H9 (cell line): ENCODE data around the gene OGFR. TPM values are rescaled to one million over a fixed set of nuclear protein-coding genes. Genes with fewer than 3 reads are reported as not detected.

ENCODE experiments used
- DNase-seq: peaks from one replicate; pipeline ENCODE4 v3.0.0-alpha.2; 2017
- H2AFZ ChIP-seq: one replicate; pipeline ENCODE4 v1.6.1; 2013; ENCODE audit warnings: mild to moderate bottlenecking, low read length, control low read depth, moderate library complexity
- H2AK5ac ChIP-seq: 2 replicates; pipeline ENCODE4 v1.6.1; 2013; ENCODE audit warnings: low read length, control low read depth, mixed read lengths; ENCODE audit not compliant: insufficient read length
- H2BK120ac ChIP-seq: one replicate; pipeline ENCODE4 v1.6.1; 2013; ENCODE audit warnings: low read depth, mild to moderate bottlenecking, low read length, control low read depth, inconsistent platforms; ENCODE audit not compliant: poor library complexity, severe bottlenecking
- H2BK12ac ChIP-seq: 2 replicates; pipeline ENCODE4 v1.6.1; 2013; ENCODE audit warnings: low read length, control low read depth, mixed read lengths, low read depth; ENCODE audit not compliant: insufficient read length
- H2BK15ac ChIP-seq: 2 replicates; pipeline ENCODE4 v1.6.1; 2013; ENCODE audit warnings: low read depth, low read length, control low read depth
- H2BK20ac ChIP-seq: one replicate; pipeline ENCODE4 v1.6.1; 2013; ENCODE audit warnings: low read depth, mild to moderate bottlenecking, low read length, control low read depth, inconsistent platforms; ENCODE audit not compliant: poor library complexity, severe bottlenecking
- H2BK5ac ChIP-seq: 2 replicates; pipeline ENCODE4 v1.6.1; 2013; ENCODE audit warnings: low read length, control low read depth, mixed read lengths; ENCODE audit not compliant: insufficient read length
- H3K14ac ChIP-seq: 2 replicates; pipeline ENCODE4 v1.6.1; 2013; ENCODE audit warnings: low read length, control low read depth; ENCODE audit not compliant: insufficient read depth
- H3K18ac ChIP-seq: 2 replicates; pipeline ENCODE4 v1.6.1; 2013; ENCODE audit warnings: low read depth, mild to moderate bottlenecking, mixed read lengths, low read length, control low read depth; ENCODE audit not compliant: insufficient read length
- H3K23ac ChIP-seq: 2 replicates; pipeline ENCODE4 v1.6.1; 2013; ENCODE audit warnings: low read length, control low read depth, mixed read lengths, low read depth; ENCODE audit not compliant: insufficient read length
- H3K23me2 ChIP-seq: 2 replicates; pipeline ENCODE4 v1.6.1; 2013; ENCODE audit warnings: low read depth, mild to moderate bottlenecking, mixed read lengths, low read length, control low read depth; ENCODE audit not compliant: insufficient read length, poor library complexity, severe bottlenecking
- H3K27ac ChIP-seq: 2 replicates; pipeline ENCODE4 v1.5.1; 2013; ENCODE audit warnings: low read length, control low read depth, mixed read lengths, low read depth; ENCODE audit not compliant: insufficient read length
- H3K27me3 ChIP-seq: 2 replicates; pipeline ENCODE4 v1.6.1; 2013; ENCODE audit warnings: low read length, control low read depth, inconsistent platforms; ENCODE audit not compliant: insufficient read depth
- H3K4ac ChIP-seq: 2 replicates; pipeline ENCODE4 v1.6.1; 2013; ENCODE audit warnings: low read depth, mild to moderate bottlenecking, control low read depth, inconsistent platforms, low read length, moderate library complexity
- H3K4me1 ChIP-seq: 2 replicates; pipeline ENCODE4 v1.6.1; 2013; ENCODE audit warnings: low read length, control low read depth, inconsistent platforms; ENCODE audit not compliant: insufficient read depth
- H3K4me2 ChIP-seq: 2 replicates; pipeline ENCODE4 v1.6.1; 2013; ENCODE audit warnings: low read length, control low read depth, mixed read lengths; ENCODE audit not compliant: insufficient read length, insufficient read depth
- H3K56ac ChIP-seq: 2 replicates; pipeline ENCODE4 v1.6.1; 2013; ENCODE audit warnings: low read depth, mild to moderate bottlenecking, mixed read lengths, low read length, control low read depth; ENCODE audit not compliant: insufficient read length
- H3K79me1 ChIP-seq: 2 replicates; pipeline ENCODE4 v1.6.1; 2013; ENCODE audit warnings: low read depth, mild to moderate bottlenecking, moderate library complexity, low read length, control low read depth, inconsistent platforms; ENCODE audit not compliant: insufficient read depth, poor library complexity, severe bottlenecking
- H3K79me2 ChIP-seq: 2 replicates; pipeline ENCODE4 v1.6.1; 2013; ENCODE audit warnings: low read length, control low read depth, inconsistent platforms; ENCODE audit not compliant: insufficient read depth
- H3K9ac ChIP-seq: 2 replicates; pipeline ENCODE4 v1.6.1; 2013; ENCODE audit warnings: low read length, control low read depth, mixed read lengths; ENCODE audit not compliant: insufficient read length; ENCODE audit errors: extremely low read depth
- H3K9me3 ChIP-seq: one replicate; pipeline ENCODE4 v1.6.1; 2013; ENCODE audit warnings: low read depth, low read length, inconsistent platforms; ENCODE audit not compliant: control insufficient read depth
- H3T11ph ChIP-seq: one replicate; pipeline ENCODE4 v1.6.1; 2013; ENCODE audit warnings: mild to moderate bottlenecking, low read length, control low read depth, inconsistent platforms
- H4K20me1 ChIP-seq: one replicate; pipeline ENCODE4 v1.6.1; 2013; ENCODE audit not compliant: control insufficient read depth, insufficient read length, insufficient read depth
- H4K5ac ChIP-seq: 2 replicates; pipeline ENCODE4 v1.6.1; 2013; ENCODE audit warnings: low read depth, mild to moderate bottlenecking, mixed read lengths, low read length, control low read depth; ENCODE audit not compliant: insufficient read length
- H4K8ac ChIP-seq: replicated peaks from 2 replicates; pipeline ENCODE4 v1.6.1; 2013; ENCODE audit warnings: low read length, control low read depth, mixed read lengths, low read depth; ENCODE audit not compliant: insufficient read length
- H4K91ac ChIP-seq: 2 replicates; pipeline ENCODE4 v1.6.1; 2013; ENCODE audit warnings: low read depth, mild to moderate bottlenecking, moderate library complexity, mixed read lengths, low read length, control low read depth; ENCODE audit not compliant: insufficient read length
- H3K27ac Mint-ChIP-seq, 3 experiments: 2 replicates in 2 of 3; 3 replicates in 1 of 3; pipeline ENCODE4 v1.8.0; 2020 to 2021; ENCODE audit warnings: mixed read lengths in 3 of 3, mild to moderate bottlenecking in 1 of 3, moderate library complexity in 1 of 3
- H3K27me3 Mint-ChIP-seq: 2 replicates; pipeline ENCODE4 v1.8.0; 2021; ENCODE audit warnings: low read depth, mild to moderate bottlenecking, moderate library complexity, mixed read lengths
- H3K36me3 Mint-ChIP-seq, 3 experiments: 2 replicates in 2 of 3; 3 replicates in 1 of 3; pipeline ENCODE4 v1.8.0; 2020 to 2021; ENCODE audit warnings: low read depth in 3 of 3, mixed read lengths in 3 of 3; ENCODE audit not compliant: insufficient read depth in 1 of 3
- H3K4me1 Mint-ChIP-seq, 2 experiments: 2 replicates each; pipeline ENCODE4 v1.8.0; 2020; ENCODE audit warnings: mixed read lengths in 2 of 2
- H3K4me3 Mint-ChIP-seq, 2 experiments: 2 replicates in 1 of 2; 3 replicates in 1 of 2; pipeline ENCODE4 v1.8.0; 2020 to 2021; ENCODE audit warnings: mild to moderate bottlenecking in 2 of 2, mixed read lengths in 2 of 2, moderate library complexity in 1 of 2
- H3K9me3 Mint-ChIP-seq, 2 experiments: 2 replicates in 1 of 2; 3 replicates in 1 of 2; pipeline ENCODE4 v1.8.0; 2020; ENCODE audit warnings: mild to moderate bottlenecking in 2 of 2, mixed read lengths in 2 of 2, moderate library complexity in 1 of 2
- CTCF ChIP-seq: fragments of 200-600 bp; sonication (generic); conservative IDR thresholded peaks from 3 replicates; pipeline ENCODE4 v1.8.0; 2021; ENCODE audit warnings: antibody characterized with exemption, mild to moderate bottlenecking
- WGBS: extraction: QIAGEN DNeasy Blood & Tissue Kit; methylation state at CpG from one replicate; pipeline ENCODE4 v1.1.7; 2013; ENCODE audit warnings: missing lambda C conversion rate, low lambda C conversion rate, mixed read lengths; ENCODE audit not compliant: insufficient read length; ENCODE audit errors: extremely low coverage; 5-methylcytosine and 5-hydroxymethylcytosine counted together
- total RNA-seq: library from RNA; stranded (reverse); gene quantifications from 2 replicates; pipeline ENCODE4 v1.2.1, GENCODE V29; 2021

Gene OGFR
- total RNA-seq, 1 experiment from 2014 or later, result 33.1 TPM

GRCh38 chr20:62799036-62799435 lies 5.6 kb upstream of the OGFR start:
- Histone ChIP-seq H3K27me3 (no peaks in the 10 kb centered on the region), H3K23me2 (peaks cover 4% of the 10 kb centered on the region), H3K23ac (no peak overlapping the region), H3K9ac (no peak overlapping the region), H2BK5ac (no peak overlapping the region), H4K8ac (no peak overlapping the region), H2BK12ac (no peak overlapping the region), H3K14ac (no peak overlapping the region), H3K79me1 (no peaks in the 10 kb centered on the region), H3K9me3 (no peaks in the 10 kb centered on the region), H3K4me1 (no peaks in the 10 kb centered on the region), H3K4me2 (no peak overlapping the region), H3K79me2 (no peaks in the 10 kb centered on the region), H2AK5ac (no peak overlapping the region), H2AFZ (no peak overlapping the region), H2BK15ac (no peak overlapping the region), H3K18ac (no peak overlapping the region), H3K56ac (no peak overlapping the region), H4K5ac (no peak overlapping the region), H4K91ac (no peak overlapping the region), H3K27ac (no peak overlapping the region), H4K20me1 (no peaks in the 10 kb centered on the region), H2BK20ac (no peak overlapping the region), H3K4ac (no peak overlapping the region), H3T11ph (no peak overlapping the region), H2BK120ac (no peak overlapping the region)
- DNase-seq, result no peak
- no CpG with 5 or more reads among the region's 8 CpGs for WGBS
- H3K36me3 Mint-ChIP-seq, result peaks cover 13 to 38% (median 34%) of the 10 kb centered on the region in 3 experiments
- H3K27ac Mint-ChIP-seq, result no peak overlapping the region
- no peak overlapping the region for H3K4me3 Mint-ChIP-seq
- TF ChIP-seq CTCF, result no peak
- peaks cover 31% of the 10 kb centered on the region for H3K27me3 Mint-ChIP-seq
- H3K9me3 Mint-ChIP-seq, result no peaks in the 10 kb centered on the region
- peaks cover 8% of the 10 kb centered on the region in 2 experiments for H3K4me1 Mint-ChIP-seq
